HUES6 (cell line): ENCODE data around the gene MAPK1.
"Not testable (repeated sequence)": the region's sequence is repeated elsewhere in the genome, so short reads cannot be mapped to it uniquely, and the experiment has no call there.

ENCODE experiments used
- H3K27ac ChIP-seq: 2 replicates; pipeline ENCODE4 v1.7.0; 2013; ENCODE audit warnings: low read depth, mild to moderate bottlenecking, low read length, inconsistent platforms
- H3K27me3 ChIP-seq: 2 replicates; pipeline ENCODE4 v1.6.1; 2013; ENCODE audit warnings: low read length; ENCODE audit not compliant: control insufficient read depth, insufficient read depth
- H3K36me3 ChIP-seq: 2 replicates; pipeline ENCODE4 v1.6.1; 2013; ENCODE audit warnings: low read length; ENCODE audit not compliant: control insufficient read depth, insufficient read depth
- H3K4me1 ChIP-seq: 2 replicates; pipeline ENCODE4 v1.6.1; 2013; ENCODE audit warnings: low read length; ENCODE audit not compliant: control insufficient read depth, insufficient read depth
- H3K4me3 ChIP-seq: 2 replicates; pipeline ENCODE4 v1.5.1; 2013; ENCODE audit warnings: low read depth, low read length
- H3K9ac ChIP-seq: one replicate; pipeline ENCODE4 v1.6.1; 2013; ENCODE audit warnings: mild to moderate bottlenecking, low read length
- H3K9me3 ChIP-seq: 2 replicates; pipeline ENCODE4 v1.6.1; 2013; ENCODE audit warnings: low read depth, low read length; ENCODE audit not compliant: control insufficient read depth, insufficient read depth

Gene MAPK1

DNA sequence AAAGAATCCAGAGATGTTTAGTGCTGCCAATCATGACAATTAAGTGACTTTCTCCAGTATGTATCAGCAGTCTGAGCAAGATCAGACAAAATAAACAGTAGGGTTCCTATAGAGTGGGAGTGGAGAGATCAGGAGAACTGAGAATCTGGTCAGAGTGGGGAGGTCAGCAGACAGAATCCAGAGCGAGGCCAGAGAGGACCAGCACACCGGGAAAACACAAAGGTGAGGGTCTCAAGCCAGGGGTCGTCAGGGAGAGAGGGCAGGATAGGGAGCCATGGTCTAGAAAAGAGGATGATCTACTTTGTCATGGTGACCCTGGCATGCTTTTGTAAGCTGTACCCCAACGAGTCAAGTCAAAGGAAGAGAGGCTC, 39.2 kb downstream of the MAPK1 start:
- no peaks in the 10 kb centered on the region for H3K27me3 ChIP-seq
- no peaks in the 10 kb centered on the region for H3K9me3 ChIP-seq
- no peak overlapping the region for H3K4me3 ChIP-seq
- H3K4me1 ChIP-seq: peaks cover 12% of the 10 kb centered on the region
- H3K36me3 ChIP-seq: no peaks in the 10 kb centered on the region
- H3K9ac ChIP-seq: no peak overlapping the region
- H3K27ac ChIP-seq: no peak overlapping the region

DNA sequence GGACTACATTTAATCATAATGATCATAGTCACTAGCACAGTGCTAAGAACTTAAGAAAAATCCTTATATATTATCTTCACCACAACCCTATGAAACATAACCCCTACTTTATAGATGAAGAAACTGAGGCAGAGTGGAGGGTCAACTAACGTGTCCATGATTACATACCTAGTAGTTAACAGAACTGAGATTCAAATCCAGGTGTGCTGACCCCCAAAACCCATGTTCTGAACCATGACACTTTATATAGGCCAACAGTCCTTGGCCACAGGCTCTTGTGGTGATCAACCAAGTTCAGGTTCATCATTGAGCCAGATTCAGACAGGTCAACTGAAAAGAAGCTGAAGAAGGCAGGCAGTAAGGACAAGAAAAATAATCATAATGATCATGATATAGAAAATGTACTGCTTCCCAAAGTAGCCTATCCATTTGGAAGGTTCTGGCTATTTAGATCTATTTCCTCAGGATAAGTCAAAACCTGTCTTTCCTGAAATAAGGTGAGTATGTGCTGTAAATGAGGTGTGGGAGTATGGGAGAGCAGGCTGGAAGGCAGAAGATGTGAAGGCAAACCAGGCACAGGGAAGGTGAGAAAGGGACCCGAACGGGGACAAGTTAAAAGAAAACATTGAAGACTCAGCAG, 39.7 kb downstream of the MAPK1 start:
- no peak overlapping the region for H3K9ac ChIP-seq
- no peak overlapping the region for H3K27ac ChIP-seq
- no peaks in the 10 kb centered on the region for H3K9me3 ChIP-seq
- H3K36me3 ChIP-seq: no peaks in the 10 kb centered on the region
- H3K4me3 ChIP-seq: no peak overlapping the region
- H3K27me3 ChIP-seq: no peaks in the 10 kb centered on the region
- H3K4me1 ChIP-seq: peaks cover 12% of the 10 kb centered on the region

DNA sequence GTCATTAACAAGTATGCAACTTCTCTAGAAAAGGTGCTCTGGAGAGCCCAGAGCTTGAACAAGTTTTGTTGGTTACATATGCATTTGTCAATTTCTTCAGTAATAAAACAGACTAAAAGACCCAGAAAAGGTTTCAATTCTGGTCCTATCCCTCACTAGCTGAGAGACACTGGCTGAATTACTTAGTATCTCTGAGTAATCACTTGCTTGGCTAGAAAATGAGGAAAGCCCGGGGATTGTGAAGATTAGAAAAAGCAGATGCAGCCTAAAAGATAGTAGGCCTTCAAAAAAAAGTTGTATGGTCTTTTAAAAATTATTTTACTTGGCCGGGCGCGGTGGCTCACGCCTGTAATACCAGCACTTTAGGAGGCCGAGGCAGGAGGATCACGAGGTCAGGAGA, 41.2 kb downstream of the MAPK1 start:
- no peaks in the 10 kb centered on the region for H3K36me3 ChIP-seq
- H3K4me3 ChIP-seq: no peak overlapping the region
- no peak overlapping the region for H3K27ac ChIP-seq
- no peaks in the 10 kb centered on the region for H3K27me3 ChIP-seq
- H3K4me1 ChIP-seq: peaks cover 5% of the 10 kb centered on the region; the same call in 1 of the 2 replicates
- no peaks in the 10 kb centered on the region for H3K9me3 ChIP-seq
- no peak overlapping the region for H3K9ac ChIP-seq

DNA sequence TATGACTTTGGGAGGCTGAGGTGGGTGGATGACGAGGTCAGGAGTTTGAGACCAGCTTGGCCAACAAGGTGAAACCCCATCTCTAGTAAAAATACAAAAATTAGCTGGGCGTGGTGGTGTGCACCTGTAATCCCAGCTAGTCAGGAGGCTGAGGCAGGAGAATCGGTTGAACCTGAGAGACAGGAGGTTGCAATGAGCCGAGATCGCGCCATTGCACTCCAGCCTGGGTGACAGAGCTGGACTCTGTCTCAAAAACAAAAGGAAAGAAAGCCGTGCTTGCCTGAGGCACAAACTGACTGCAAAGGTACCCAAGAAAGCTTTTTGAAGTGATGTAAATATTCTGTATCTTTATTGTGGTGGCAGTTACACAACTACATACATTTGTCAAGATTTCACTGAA, 42.5 kb downstream of the MAPK1 start:
- H3K27ac ChIP-seq, H3K4me3 ChIP-seq, H3K9me3 ChIP-seq, H3K9ac ChIP-seq, H3K4me1 ChIP-seq, H3K27me3 ChIP-seq, H3K36me3 ChIP-seq: not testable (repeated sequence)

DNA sequence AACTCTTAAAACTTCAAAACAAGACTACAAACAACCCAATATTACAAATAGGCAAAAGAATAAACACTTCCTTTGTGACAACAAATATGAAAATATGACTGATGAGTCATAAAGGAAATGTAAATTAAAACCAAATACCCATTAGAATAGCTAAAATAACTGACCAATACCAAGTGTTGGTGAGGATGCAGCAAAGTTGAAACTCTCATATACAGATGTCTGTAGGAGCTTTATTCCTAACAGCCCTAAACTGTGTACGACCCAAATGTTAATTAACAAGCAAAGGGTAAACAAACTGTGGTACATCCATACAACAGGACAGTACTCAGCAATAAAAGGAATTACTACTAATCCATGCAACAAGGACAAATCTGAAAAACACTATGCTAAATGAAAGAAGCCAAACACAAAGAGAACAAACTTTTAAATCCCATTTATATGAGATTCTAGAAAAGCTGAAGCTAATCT, 43.0 kb downstream of the MAPK1 start:
- H3K4me3 ChIP-seq: no peak overlapping the region
- no peak overlapping the region for H3K9ac ChIP-seq
- H3K4me1 ChIP-seq: peaks cover 7% of the 10 kb centered on the region
- H3K36me3 ChIP-seq: no peaks in the 10 kb centered on the region
- no peaks in the 10 kb centered on the region for H3K9me3 ChIP-seq
- no peaks in the 10 kb centered on the region for H3K27me3 ChIP-seq
- H3K27ac ChIP-seq: no peak overlapping the region

DNA sequence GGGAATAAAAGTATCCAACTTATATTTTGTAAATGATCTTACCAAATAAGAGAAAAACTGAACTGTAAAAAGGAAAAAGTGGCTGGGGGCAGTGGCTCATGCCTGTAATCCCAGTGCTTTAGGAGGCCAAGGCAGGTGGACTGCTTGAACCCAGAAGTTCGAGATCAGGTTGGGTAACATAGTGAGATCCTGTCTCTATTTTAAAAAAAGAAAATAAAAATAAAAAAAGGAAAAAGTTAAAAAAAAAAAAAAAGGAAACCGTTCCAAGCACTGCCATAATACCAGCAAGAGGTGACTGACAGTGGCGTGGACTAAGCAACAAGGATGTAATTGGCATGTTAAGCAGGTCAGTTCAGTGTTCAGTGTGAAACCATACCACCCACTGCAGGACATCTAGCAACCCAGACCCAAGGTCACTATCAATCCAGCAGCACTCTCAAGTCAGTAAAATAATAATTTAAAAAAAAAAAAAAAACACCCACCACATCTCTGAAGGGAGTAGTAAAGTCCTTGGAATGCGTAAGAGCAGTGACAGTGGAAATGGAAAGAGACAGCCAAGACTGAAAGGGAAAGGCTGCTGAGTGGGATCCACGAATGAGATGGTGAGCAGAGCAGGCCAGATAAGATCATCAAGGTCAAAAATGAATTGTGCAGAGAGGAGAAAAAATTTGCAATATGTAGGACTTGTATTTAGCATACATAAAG, 43.6 kb downstream of the MAPK1 start:
- H3K4me1 ChIP-seq: peaks cover 13% of the 10 kb centered on the region
- no peak overlapping the region for H3K27ac ChIP-seq
- H3K36me3 ChIP-seq: no peaks in the 10 kb centered on the region
- H3K9ac ChIP-seq: no peak overlapping the region
- H3K27me3 ChIP-seq: no peaks in the 10 kb centered on the region
- no peak overlapping the region for H3K4me3 ChIP-seq
- H3K9me3 ChIP-seq: no peaks in the 10 kb centered on the region

DNA sequence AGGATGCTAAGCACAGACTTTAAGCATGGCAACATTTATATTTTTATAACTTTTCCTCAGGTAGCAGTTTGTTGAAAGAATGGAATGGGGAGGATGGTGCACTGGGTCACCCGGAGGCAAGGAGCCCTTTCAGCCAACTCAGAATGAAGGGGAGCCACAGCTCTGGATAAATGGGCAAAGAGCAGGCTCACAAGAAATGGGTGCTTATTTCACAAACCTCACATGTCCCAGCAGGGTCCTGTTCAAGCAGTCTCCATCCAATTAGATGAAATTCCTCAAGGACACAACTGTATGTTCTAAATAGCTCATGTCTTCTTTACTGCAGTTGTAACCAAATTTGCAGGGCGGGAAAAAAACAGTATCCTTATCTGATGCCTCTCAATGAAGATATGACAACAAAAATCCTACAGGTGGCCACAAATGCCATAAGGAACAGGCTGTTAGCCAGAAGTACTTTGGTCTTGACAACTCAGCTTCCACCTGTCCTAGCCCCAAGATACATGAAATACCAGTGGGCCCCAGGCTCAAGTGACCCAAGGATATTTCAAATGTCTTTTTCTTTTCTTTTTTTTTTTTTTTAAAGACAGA, 48.2 kb downstream of the MAPK1 start:
- Histone ChIP-seq H3K27me3 (no peaks in the 10 kb centered on the region), H3K27ac (no peak overlapping the region), H3K4me1 (peaks cover 16% of the 10 kb centered on the region), H3K9ac (no peak overlapping the region), H3K36me3 (no peaks in the 10 kb centered on the region), H3K4me3 (no peak overlapping the region), H3K9me3 (no peaks in the 10 kb centered on the region)

DNA sequence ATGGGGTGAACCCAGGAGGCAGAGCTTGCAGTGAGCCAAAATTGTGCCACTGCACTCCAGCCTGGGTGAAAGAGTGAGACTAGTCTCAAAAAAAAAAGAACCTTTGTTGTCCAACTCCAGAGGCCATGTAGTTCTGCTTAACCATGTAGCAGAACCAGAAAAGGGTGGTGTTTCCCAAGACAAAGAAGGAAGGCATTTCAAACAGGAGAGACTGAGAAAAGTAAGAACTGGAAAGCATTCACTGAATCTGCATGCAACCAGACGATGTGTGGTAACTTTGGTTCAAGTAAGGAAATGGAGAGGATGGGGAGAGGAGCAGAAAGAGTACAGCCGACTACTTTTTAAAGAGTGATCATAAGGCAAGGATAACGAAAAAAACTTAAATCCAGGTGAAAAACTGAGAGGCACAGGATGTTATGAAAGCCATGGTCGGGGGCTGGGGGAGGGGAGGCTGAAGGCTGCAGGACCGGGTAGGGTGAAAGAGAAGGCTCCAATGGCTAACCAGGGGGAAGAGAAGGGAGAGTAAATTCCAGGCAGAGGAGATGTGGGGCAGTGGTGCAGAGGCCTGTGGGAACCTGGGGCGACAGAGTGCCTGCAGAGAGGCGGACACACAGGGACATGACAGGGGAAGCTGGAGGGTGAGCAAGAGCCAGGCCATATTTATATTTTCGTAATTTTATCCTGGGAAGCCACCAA, 48.8 kb downstream of the MAPK1 start:
- H3K9ac ChIP-seq: no peak overlapping the region
- no peaks in the 10 kb centered on the region for H3K36me3 ChIP-seq
- no peaks in the 10 kb centered on the region for H3K27me3 ChIP-seq
- no peaks in the 10 kb centered on the region for H3K9me3 ChIP-seq
- no peak overlapping the region for H3K4me3 ChIP-seq
- H3K4me1 ChIP-seq: peaks cover 16% of the 10 kb centered on the region
- H3K27ac ChIP-seq: no peak overlapping the region

DNA sequence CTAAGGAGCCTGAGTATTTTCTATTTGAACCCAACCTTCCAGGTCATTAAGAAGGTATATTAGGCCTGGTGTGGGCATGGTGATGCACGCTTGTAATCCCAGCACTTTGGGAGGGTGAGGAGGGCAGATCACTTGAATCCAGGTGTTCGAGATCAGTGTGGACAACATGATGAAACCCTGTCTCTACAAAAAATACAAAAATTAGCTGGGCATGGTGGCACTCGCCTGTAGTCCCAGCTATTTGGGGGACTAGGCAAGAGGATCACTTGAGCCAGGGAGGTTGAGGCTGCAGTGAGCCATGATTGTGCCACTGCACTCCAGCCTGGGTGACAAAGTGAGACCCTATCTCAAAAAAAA, 50.0 kb downstream of the MAPK1 start:
- not testable (repeated sequence) for H3K4me3 ChIP-seq, H3K36me3 ChIP-seq, H3K27me3 ChIP-seq, H3K27ac ChIP-seq, H3K9me3 ChIP-seq, H3K9ac ChIP-seq
- peaks cover 16% of the 10 kb centered on the region for H3K4me1 ChIP-seq

DNA sequence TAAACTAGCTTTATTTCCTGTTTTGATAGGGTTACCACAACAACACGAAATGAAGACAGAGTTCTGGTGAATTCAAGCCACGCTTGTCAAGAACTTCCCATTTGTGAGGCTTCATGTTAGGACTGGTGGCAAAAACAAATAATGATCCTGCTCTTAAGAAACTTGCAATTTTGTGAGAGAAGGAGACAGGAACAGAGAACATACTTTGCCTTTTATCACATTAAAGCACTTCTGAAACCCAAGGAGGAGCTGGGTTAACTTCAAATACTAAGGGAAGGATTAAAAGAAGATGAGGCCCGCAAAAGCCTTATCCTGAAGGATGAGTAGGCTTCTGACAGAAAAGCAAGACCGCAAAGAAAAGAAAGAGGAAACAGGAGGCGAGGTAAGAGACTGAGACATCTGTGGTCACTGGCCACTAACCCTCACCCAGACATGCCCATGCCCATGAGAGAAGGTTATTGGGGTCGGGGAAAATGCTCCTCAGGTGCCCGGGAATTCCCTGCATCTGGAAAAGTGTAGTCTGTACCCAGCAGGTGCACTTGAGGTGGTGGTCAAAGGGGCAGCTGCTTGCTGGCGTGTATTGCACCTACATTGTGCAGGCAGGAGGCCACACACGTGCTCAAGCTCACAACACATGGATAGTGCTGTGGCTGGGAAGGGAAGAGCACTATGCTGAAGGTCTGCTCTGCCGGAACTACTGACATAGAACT, 50.5 kb downstream of the MAPK1 start:
- peaks cover 16% of the 10 kb centered on the region for H3K4me1 ChIP-seq
- no peaks in the 10 kb centered on the region for H3K27me3 ChIP-seq
- no peak overlapping the region for H3K4me3 ChIP-seq
- no peaks in the 10 kb centered on the region; the same call in 1 of the 2 replicates for H3K9me3 ChIP-seq
- no peaks in the 10 kb centered on the region for H3K36me3 ChIP-seq
- no peak overlapping the region for H3K9ac ChIP-seq
- no peak overlapping the region for H3K27ac ChIP-seq

DNA sequence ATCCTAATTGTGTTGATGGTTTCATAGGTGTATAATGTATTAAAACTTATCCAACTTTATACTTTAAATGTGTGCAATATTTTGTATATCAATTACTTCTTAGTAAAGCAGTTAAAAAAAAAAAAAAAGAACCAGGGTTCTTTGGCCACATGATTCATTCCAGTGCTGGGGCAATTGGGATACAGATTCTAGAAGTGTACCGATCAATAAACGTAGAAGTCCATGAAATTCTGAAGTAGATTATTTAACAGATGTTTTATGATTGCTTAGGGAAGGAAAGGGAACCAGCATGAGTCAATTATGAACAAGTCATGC, 51.0 kb downstream of the MAPK1 start:
- H3K4me3 ChIP-seq: no peak overlapping the region
- H3K9ac ChIP-seq: no peak overlapping the region

More for the DNA sequence above, 51.0 kb downstream of the MAPK1 start:
- Histone ChIP-seq H3K36me3 (no peaks in the 10 kb centered on the region), H3K27ac (no peak overlapping the region), H3K4me1 (peaks cover 16% of the 10 kb centered on the region), H3K27me3 (no peaks in the 10 kb centered on the region), H3K9me3 (no peaks in the 10 kb centered on the region; the same call in 1 of the 2 replicates)
